ENCODE measurements around the gene PACSIN1.

PACSIN1 gene

DNA sequence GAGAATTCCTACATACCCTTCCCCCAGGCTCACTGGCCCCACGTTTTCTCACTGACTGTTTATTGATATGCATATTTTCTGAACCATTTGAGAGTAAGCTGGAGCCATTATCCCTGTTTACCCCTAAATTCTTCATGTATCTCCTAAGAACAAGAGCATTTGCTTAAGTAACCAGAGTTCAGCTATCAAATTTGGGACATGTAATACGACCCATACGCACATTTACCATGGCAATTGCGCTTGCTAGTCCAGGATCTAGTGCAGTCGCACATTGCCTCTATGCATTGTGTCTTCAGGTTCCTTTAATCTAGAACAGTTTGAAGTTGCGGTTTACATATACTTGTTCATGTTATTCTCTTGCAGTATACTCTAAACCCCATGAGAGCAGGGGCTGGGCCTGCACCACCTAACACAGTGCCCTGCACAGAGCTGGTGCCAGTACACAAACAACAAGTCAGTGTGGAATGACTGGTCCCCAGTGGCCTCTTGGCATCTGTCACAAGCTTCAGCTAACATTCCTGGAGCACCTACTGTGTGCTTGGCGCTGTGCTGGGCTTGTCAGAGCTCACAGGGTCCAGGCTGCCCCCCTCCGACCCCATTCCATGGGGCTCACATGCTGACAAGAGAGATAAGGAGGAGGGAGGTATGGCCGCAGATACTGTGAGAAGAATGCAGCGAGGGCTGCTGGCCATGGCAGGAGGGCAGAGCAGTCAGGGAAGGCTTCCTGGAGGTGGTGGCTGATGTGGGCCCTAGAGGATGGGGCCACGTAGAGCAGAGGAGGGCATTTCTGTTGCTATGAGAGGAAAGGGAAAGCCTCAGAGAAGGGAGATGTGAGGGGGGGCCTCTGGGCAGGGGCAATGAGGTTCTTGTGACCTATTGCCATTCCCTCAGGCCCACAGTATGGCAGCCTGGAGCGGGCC lies 62.1 kb downstream of the PACSIN1 start:
- no peak for DNase-seq (ENCODE audit: low read depth, low spot score)

DNA sequence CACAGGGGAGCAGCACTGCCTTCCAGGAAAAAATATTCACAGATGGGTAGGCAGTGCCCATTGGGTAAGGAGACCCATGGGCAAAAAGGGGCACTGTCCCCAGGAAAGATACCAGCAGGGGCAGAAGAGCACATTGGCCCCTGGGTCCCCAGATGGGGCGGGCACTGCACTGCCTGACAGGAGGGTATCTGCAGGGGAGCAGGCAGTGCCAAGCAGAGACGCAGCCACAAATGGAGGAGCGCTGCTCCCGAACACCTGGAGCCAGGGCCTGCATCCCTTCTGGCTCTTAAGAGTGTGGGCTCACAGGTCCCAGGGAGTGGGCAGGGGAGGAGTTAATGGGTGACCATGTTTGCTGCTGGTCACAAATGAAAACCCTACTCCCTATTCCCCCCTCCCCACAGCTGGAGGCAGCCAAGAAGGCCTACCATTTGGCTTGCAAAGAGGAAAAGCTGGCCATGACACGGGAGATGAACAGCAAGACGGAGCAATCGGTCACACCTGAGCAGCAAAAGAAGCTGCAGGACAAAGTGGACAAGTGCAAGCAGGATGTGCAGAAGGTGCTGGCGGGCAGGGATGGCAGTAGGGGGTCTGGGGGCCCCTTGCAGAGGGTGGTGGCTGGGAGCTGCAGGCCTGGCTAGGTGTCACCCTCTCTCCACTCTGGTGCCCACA lies 63.3 kb downstream of the PACSIN1 start:
- no peak for DNase-seq (ENCODE audit: low read depth, low spot score)

DNA sequence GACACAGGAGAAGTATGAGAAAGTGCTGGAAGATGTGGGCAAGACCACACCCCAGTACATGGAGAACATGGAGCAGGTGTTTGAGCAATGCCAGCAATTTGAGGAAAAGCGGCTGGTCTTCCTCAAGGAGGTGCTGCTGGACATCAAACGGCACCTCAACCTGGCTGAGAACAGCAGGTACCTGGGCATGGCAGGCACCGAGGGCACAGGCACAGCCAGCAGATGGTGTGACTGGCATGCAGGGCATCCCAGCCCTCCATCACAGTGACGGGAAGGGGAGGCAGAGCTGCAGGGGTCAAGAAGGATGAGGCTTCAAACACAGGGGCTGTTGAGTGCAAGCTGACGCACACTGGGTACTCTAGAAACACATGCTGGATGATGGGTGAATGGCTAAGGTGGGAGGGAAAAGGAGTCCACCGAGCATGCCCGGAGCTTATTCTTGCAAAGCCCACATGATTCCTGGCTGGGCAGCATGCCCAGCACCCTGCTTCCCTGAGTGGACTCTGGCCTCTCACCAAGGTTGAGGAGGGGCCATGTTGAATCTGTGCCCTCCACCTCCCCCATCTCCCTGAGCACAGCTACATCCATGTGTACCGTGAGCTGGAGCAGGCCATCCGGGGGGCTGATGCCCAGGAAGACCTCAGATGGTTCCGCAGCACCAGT lies 63.9 kb downstream of the PACSIN1 start:
- DNase-seq (ENCODE audit: low read depth, low spot score), result no peak

DNA sequence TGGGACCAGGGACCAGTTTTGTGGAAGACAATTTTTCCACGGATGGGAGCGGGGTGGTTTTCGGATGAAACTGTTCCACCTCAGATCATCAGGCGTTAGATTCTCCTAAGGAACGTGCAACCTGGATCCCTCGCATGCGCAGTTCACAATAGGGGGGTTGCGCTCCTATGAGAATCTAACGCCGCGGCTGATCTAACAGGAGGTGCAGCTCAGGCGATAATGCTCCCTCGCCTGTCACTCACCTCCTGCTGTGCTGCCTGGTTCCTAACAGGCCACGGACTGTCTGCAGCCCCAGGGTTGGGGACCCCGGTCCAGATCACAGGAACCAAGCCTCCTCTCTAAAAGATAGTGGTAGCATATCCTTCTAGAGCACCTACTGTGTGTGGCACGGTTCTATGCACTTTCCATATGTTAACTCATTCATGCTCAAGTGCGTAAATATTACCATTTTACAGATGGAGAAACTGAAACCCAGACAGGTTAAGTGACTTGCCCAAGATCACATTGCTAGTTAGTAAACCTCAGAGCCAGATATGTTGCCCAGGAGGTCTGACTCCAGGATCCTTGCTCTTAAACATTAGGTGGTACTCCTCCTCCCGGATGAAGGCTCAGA lies 65.0 kb downstream of the PACSIN1 start:
- DNase-seq (ENCODE audit: low read depth, low spot score), result no peak

DNA sequence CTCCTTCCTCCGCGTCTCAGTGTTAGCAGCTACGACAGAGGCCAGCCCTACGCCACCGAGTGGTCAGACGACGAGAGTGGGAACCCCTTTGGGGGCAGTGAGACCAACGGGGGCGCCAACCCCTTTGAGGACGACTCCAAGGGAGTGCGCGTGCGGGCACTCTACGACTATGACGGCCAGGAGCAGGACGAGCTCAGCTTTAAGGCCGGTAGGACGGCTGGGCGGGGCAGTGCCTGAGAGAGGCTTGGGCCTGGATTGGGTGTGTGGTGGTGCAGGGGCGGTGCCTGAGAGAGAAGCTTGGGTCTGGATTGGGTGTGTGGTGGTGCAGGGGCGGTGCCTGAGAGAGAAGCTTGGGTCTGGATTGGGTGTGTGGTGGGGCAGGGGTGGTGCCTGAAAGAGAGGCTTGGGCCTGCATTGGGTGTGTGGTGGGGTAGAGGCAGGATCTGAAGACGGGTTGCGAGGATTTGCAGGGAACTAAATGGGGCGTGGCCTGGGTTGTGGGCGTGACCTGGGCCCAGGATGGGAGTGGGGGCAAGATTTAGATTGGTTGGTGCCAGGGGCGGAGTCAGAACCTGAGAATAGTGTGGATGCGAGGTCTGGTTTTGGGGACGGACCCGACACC lies 65.8 kb downstream of the PACSIN1 start:
- DNase-seq (ENCODE audit: low read depth, low spot score), result peak; percentile 99

DNA sequence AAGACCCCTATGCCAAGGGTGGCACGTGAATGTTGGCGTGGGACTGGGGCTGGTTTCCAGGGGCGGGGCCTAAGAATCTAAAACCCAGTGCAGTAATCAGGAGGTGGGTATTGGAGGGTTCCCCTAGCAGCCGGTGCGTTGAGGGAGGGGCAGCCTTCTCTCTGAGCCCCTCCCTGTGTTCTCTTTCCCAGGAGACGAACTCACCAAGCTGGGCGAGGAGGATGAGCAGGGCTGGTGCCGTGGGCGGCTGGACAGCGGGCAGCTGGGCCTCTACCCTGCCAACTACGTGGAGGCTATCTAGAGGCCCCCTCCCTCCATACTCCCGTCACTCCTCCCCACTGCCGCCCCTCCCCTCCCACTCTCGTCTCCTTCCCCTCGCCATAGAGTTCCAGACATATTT lies 66.4 kb downstream of the PACSIN1 start:
- no peak for DNase-seq (ENCODE audit: low read depth, low spot score)

GRCh38 chr6:34534146-34534545 lies 68.3 kb downstream of the PACSIN1 start:
- no peak for DNase-seq (ENCODE audit: low read depth, low spot score)

- DNase-seq (ENCODE audit: low read depth, low spot score), result no peak
Observed at GRCh38 chr6:34534656-34535055, 68.8 kb downstream of the PACSIN1 start.

- DNase-seq (ENCODE audit: low read depth, low spot score), result no peak
Observed at GRCh38 chr6:34535199-34535598, 69.3 kb downstream of the PACSIN1 start.

- no peak for DNase-seq (ENCODE audit: low read depth, low spot score)
Observed at GRCh38 chr6:34535646-34536045, 69.8 kb downstream of the PACSIN1 start.

GRCh38 chr6:34536251-34536958 lies 70.5 kb downstream of the PACSIN1 start:
- peak; percentile 39 for DNase-seq (ENCODE audit: low read depth, low spot score)

DNA sequence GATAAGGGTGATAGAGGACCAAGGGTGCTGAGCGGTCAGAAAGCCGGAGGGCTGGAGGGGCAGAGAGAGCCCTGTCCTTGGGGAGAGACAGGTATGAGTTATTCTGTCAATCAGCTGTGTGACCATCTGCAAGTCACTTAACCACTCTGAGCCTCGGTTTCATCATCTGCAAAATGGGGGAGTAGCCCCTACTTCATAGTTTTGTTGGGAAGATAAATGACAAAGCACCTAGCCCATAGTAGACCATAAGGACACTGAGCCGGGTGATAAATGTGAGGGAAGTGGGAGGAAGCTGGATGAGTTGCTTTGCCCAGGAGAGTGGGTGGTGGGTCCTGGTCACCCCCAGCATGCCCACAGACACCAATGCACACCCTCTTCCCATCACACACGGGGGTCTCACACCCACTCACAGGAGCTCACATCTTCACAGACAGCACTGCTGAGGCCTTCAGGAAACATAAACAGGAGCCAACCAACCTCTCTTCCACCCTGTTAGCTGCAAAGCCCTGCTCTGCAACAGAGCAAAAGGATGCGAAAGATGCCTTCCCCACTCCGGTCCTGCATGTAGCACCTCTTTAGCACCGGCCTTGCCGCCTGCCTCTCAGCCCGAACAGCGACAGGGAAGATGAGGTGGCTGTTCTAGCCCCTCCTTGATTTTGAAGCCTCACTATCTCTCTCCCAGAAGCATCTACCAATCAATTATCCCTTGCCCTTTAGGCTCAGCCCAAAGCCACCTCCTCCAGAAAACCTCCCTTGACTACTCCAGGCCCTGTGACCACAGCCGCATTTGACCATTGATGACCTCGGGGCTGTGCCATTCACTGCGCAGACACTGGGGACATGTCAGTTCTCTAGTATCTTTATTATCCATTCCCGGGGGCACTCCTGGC lies 71.3 kb downstream of the PACSIN1 start:
- DNase-seq (ENCODE audit: low read depth, low spot score), result peak; percentile 36

DNA sequence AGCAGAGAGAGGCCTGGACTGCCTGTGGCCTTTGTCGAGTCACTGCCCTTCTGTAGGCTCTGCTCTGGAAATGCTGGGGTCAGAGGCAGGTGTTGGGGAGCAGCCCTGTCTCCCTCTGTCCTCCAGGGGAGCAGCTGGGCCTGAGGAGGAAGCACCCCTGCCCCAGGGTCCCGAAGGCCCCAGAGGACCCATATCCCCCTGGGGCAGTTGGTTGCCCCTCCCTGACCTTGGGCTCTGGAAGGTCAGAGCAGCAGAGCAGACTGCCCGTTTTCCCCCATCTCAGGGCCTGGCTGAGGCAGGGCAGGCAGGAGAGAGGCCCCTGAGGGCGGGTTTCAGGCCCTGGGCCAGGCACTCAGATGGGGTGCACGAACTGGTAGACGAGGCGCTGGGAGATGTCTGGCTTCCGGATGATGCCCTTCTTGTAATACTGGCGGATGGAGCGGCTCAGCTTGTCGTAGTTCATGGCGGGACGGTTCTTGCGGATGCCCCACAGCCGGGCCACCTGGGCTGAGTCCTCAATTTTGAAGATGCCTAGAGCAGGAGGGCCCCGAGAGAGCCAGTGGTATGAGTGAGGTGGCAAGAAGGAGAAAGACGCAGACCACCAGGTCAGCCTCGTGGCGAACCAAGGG lies 72.2 kb downstream of the PACSIN1 start:
- no peak for DNase-seq (ENCODE audit: low read depth, low spot score)

DNA sequence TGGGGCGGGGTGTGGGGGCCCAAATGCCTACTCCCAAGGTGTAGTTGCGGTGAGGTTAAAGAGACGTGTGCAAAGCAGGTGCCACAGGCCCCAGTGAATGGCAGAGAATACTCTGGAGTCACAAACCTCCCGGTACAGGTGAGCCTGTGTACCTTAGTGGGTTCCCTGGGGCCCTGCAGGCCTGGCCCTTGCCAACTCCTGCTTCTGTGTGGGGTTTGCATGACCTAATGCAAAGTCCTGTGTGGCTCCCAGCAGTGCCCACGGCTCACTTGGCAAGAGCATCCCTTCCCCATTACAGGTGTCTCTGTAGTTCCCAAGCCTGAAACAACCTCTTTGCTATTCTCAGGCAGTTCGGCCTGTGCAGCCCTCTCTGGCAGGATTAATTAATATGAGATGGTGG lies 72.7 kb downstream of the PACSIN1 start:
- no peak for DNase-seq (ENCODE audit: low read depth, low spot score)

GRCh38 chr6:34539181-34539580 lies 73.3 kb downstream of the PACSIN1 start:
- DNase-seq (ENCODE audit: low read depth, low spot score), result no peak

DNA sequence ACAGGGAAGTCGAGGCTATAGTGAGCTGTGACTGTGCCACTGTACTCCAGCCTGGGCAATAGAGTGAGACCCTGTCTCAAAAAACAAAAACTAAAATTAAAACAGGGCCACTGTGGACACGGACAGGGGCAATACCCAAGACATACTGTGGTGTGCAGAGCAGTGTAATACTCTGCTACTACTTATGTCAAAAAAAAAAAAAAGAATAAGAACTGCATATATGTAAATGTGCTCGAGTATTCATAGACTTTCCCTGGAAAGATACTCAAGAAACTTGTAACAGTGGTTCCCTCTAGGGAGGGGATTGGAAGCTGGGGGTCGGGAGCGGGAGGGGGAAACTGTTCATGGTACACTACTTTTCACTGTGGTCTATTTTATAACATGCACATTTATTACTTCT lies 74.3 kb downstream of the PACSIN1 start:
- no peak for DNase-seq (ENCODE audit: low read depth, low spot score)

DNA sequence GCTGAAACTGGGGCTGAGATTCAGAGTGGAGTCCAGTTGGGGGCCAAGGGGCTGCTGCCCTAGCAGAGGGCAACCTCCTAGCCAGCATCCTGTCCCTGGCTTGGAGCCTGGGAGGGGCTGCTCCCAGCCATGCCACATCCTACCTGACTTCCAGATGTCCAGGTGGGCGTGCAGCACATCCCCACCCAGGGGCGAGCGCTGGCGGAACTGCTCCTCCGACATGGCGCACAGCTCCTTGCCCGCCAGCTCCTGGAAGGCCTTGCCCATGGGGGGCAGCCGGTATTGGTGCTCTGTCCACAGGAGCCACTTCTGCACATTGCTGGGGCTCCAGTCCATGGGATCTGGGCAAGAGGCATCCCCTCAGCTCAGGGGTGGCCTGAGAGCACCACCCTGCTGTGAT lies 75.0 kb downstream of the PACSIN1 start:
- no peak for DNase-seq (ENCODE audit: low read depth, low spot score)

- DNase-seq (ENCODE audit: low read depth, low spot score), result no peak
Observed at GRCh38 chr6:34543421-34543820, 77.5 kb downstream of the PACSIN1 start.

- DNase-seq (ENCODE audit: low read depth, low spot score), result no peak
Observed at GRCh38 chr6:34544052-34544604, 78.3 kb downstream of the PACSIN1 start.

All from ELF-1 (cell line).